Activated T-cell treated with anti-CD3 and anti-CD28 coated beads, Interleukin-2, amount 50 U/mL, for 72 hours (primary cell): Measurements from ENCODE around the gene HDAC10. TPM values are rescaled to one million over a fixed set of nuclear protein-coding genes. Genes with fewer than 3 reads are reported as not detected.

Experiments used
- ATAC-seq, 2 donors: fragments of 150-1000 bp; cut with Tn5 transposase; replicated peaks in 1 of 2; 2 replicates each; pipeline ENCODE4 v1.10.0; 2021; ENCODE audit warnings: moderate library complexity in 2 of 2, mild to moderate bottlenecking in 1 of 2
- DNase-seq, 2 donors: peaks; one replicate each; pipeline ENCODE4 v3.0.0; 2021 to 2022; ENCODE audit warnings: mixed read lengths in 1 of 2
- H3K27ac Mint-ChIP-seq: one replicate; pipeline ENCODE4 v1.8.0; 2022; ENCODE audit warnings: mild to moderate bottlenecking, moderate library complexity, mixed read lengths
- H3K27me3 Mint-ChIP-seq: one replicate; pipeline ENCODE4 v1.8.0; 2022; ENCODE audit warnings: low read depth, mixed read lengths
- H3K36me3 Mint-ChIP-seq, 2 donors: one replicate each; pipeline ENCODE4 v1.8.0; 2022; ENCODE audit warnings: mixed read lengths in 2 of 2, mild to moderate bottlenecking in 1 of 2; ENCODE audit not compliant: insufficient read depth in 2 of 2
- H3K4me1 Mint-ChIP-seq: one replicate; pipeline ENCODE4 v1.8.0; 2022; ENCODE audit warnings: low read depth, mixed read lengths
- H3K4me3 Mint-ChIP-seq, 2 donors: one replicate each; pipeline ENCODE4 v1.8.0; 2022; ENCODE audit warnings: mild to moderate bottlenecking in 2 of 2, mixed read lengths in 2 of 2, moderate library complexity in 2 of 2
- H3K9me3 Mint-ChIP-seq, 2 donors: one replicate each; pipeline ENCODE4 v1.8.0; 2022; ENCODE audit warnings: mixed read lengths in 2 of 2
- total RNA-seq, 2 donors: library from RNA; stranded (reverse); gene quantifications; one replicate each; pipeline ENCODE4 v1.2.3, GENCODE V29; 2022

The HDAC10 gene
- total RNA-seq, 2 donors from 2014 or later = 52.1 to 57.4 TPM

DNA sequence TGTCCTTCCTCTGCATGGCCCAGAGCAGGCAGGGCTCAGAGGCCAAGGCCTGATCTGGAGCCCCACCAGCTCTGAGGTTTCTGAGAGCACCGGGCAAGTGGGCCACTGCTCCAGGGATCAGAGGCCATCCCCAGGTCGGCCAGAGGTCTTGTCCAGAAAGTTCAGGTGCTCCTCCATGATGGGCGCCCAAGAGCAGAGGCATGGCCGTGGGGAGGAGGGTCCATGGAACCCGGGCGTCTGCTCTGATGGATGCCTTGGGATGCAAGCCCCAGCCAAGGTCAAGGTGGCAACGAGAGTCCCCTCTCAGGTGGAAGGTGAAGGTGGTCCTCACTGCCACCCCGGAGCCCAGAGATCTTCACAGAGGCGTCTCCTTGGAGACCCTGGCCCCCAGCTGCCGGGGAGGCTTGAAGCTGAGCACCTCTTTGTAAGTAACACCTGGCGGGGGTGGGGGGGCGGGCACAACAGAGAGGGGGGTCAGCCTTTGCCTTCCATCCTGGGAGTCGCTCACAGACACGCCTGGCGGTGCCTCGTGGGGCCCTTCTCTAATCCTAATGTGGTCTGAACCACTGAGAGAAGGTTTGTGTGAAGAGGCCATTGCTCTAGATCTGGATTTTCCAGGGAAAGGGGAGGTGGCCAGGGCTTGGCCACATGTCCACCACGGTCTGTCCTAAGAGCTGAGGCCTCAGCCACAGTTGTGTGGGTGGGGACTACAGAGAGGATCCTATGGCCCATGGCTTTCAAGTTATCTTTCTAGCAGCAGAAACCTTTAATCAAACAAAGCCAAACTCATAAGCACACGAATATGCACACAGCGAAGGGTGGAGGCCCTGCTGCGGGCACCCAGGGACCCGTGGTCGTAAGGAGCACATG is 2.2 kb upstream of the HDAC10 start:
- no peak for DNase-seq
- Mint-ChIP-seq H3K27me3 (no peaks in the 10 kb centered on the region), H3K36me3 (no peaks in the 10 kb centered on the region), H3K27ac (no peak overlapping the region), H3K4me1 (peaks cover 6% of the 10 kb centered on the region), H3K9me3 (no peaks in the 10 kb centered on the region), H3K4me3 (no peak overlapping the region)
- ATAC-seq = no peak

DNA sequence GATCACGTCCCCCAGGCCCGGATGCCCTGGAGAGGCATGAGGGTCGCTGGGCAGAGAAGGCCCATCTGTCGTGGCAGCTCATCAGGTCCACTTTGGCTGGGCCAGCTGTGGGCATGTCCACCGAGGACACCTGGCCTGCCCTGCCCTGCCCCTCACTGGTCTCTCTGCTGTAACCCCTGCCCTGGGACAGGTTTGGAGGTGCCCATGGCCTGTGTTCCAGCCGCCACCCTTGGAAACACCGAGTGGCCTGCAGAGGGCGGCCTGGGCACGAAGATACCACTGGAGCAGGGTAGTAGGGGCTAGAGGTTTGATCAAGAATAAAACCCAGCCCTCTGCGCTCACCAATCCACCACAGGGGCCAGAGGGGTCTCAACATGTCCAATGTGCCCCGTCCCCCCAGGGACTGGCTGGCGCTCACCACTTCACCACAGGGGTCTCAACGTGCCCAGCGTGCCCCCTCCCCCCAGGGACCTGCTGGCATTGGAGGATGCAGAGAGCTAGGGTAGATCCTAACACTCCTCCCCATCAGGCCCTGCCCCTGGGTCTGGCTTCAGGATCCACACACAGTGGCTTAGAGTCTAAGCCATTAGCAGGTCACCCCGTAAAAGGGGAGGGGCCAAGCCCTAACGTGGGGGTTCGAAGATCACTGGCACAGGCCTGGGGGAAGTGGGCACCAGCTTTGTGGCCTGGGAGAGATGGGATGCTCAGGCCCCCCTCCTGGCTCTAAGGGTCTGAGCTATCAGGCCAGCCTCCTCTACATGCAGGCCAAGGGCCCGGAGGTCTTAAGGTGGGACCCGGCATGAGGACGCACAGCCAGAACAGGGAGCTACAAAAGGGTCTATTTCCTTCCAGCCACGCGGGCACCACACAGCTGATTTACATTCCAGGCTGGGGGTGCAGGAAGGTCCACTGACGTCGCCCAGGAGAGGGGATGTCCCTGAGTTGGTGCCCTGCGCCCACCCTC is 1.3 kb upstream of the HDAC10 start:
- H3K36me3 Mint-ChIP-seq = peaks cover 0 to under 1% of the 10 kb centered on the region in 2 donors
- H3K4me1 Mint-ChIP-seq = peaks cover 13% of the 10 kb centered on the region
- no peaks in the 10 kb centered on the region for H3K27me3 Mint-ChIP-seq
- H3K9me3 Mint-ChIP-seq = no peaks in the 10 kb centered on the region
- H3K4me3 Mint-ChIP-seq = peak overlapping the region; percentile 50 to 85
- ATAC-seq (peak; percentile 64 to 67), DNase-seq (peak; percentile 80 to 81)
- no peak overlapping the region for H3K27ac Mint-ChIP-seq

DNA sequence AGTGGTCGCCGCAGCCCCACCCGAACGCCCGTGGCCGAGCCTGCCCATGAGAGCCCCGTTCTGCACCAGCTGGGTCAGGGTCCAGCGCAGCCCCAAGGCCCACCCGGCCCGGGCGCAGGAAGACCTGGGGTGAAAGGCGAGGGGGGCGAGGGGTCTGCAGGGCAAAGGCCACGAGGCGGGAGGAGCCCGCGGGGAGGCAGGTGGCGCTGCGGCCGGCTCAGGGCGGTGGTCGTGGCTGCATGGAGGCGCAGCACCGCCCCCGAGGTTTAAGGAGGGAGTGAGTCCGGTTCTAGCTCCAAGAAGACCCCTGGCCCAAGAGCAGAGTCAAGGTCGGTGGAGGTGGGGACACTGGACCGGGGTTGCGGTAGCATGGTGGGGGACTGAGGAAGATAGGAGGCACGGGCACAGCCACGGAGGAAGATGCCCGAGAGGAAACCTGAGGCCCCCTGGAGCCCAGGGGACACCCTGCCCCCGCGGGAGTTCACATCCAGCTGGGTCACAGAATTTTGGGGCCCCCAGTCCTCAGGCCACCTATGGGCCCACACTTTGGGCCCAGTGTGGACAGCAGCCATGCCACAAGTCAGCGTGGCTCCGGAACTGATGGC is 514 bp upstream of the HDAC10 start:
- H3K27me3 Mint-ChIP-seq = no peaks in the 10 kb centered on the region
- no peaks in the 10 kb centered on the region for H3K9me3 Mint-ChIP-seq
- H3K4me3 Mint-ChIP-seq = peak overlapping the region; percentile 39 to 85
- peaks cover 13% of the 10 kb centered on the region for H3K4me1 Mint-ChIP-seq
- ATAC-seq = peak; percentile 1 to 6
- peaks cover 0 to 2% of the 10 kb centered on the region in 2 donors for H3K36me3 Mint-ChIP-seq
- H3K27ac Mint-ChIP-seq = no peak overlapping the region
- DNase-seq = no peak

DNA sequence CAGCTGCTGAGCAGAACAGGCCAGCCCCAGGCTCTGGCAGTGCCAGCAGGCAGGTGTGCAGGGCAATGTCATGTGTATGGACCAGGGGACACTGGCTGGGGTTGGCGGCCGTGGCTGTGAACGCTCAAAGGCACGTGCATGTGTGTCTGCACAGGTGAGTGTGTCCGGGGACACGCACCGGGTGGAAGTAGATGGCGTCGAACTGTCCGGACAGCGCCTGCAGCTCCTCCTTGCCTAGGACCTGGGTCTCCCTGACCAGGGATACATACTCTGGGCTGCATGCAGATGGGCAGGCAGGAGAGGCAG is 863 bp downstream of the HDAC10 start:
- Mint-ChIP-seq H3K27ac (no peak overlapping the region), H3K36me3 (peaks cover 0 to 2% of the 10 kb centered on the region in 2 donors), H3K27me3 (no peaks in the 10 kb centered on the region), H3K9me3 (no peaks in the 10 kb centered on the region), H3K4me3 (peak overlapping the region; percentile 85 to 87), H3K4me1 (peaks cover 13% of the 10 kb centered on the region)
- DNase-seq = no peak
- no peak for ATAC-seq

DNA sequence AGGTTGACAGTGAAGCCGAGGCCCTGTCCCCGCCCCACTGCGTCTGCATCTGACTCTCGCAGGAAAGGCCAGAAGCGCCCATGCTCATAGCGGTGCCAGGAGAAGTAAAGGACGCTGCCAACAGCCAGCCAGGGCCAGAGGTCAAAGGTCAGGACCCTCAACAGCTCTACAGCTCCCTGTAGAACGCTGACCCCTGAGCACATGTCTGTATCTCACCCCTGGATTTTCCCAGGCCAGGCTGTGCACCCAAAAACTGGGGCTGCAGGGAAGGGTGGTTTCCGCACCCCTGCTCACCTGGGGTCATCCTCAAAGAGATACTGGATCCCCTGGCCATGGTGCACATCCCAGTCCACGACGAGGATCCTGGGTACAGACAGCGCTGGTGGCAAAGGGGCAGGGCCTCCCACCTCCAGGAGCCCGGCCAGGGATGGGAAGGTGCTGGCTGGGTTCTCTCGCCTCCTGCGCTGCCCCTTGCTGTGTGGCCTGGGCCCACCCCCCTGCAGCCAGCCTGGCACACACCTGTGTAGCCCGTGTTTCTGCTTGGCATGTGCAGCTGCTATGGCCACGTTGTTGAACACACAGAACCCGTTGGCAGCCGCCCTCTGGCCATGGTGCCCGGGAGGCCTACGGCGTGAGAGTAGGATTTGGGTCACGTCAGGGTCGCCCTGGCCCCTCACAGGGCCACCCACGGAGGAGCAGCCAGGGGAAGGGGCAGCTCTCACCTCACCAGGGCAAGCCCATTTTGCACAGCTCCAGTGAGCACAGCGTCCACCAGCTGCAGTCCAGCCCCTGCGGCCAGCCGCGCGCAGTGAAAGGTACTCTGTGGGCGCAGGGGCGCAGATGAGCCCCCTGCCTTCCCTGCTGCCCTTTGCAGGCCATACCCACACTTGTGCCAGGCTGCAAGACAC is 1.5 kb downstream of the HDAC10 start:
- DNase-seq (no peak), ATAC-seq (no peak)
- H3K9me3 Mint-ChIP-seq = no peaks in the 10 kb centered on the region
- H3K27me3 Mint-ChIP-seq = no peaks in the 10 kb centered on the region
- H3K4me1 Mint-ChIP-seq = peaks cover 18% of the 10 kb centered on the region
- H3K27ac Mint-ChIP-seq = no peak overlapping the region
- peaks cover 3 to 5% of the 10 kb centered on the region in 2 donors for H3K36me3 Mint-ChIP-seq
- H3K4me3 Mint-ChIP-seq = peak overlapping the region; percentile 85 to 87

DNA sequence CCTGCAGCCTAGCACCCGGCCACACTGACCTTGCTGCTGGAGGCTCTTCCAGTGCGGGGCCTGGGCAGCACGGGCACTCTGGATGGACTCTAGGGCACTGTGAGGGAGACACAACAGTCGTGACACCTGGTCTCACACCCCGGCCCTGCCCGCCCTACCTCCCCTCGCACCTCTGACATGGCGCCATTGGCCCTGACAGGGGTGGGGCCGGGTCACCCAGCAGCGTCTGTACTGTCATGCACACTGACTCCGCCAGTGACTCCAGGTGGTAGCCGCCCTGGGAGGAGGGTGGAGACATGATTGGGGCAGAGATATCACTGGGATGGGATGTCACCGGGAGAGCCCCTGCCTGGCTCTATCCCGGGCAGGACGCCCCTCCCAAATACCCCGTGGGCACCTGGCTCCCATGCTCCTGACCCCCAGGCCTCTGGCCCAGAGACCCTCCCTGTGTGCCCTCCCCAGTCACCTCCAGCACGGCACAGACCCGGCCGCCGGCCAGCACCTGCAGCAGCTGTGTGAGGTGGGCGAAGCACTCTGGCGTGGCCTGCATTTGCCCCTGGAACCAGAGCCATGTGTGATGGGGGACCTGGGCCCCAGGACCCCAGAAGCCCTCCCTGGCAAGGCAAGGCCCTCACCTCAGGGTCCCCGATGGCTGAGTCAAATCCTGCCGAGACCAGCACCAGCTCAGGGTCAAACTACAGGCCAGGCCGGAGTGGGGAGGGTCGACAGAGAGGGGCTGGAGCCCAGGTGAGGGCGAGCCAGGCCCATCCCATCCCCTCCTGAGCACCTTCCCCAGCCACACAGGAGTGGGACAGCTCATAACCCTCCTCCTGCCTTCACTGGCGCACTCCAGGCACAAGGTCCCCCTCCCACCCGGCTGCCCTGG is 2.6 kb downstream of the HDAC10 start:
- no peaks in the 10 kb centered on the region for H3K27me3 Mint-ChIP-seq
- DNase-seq = no peak
- no peak overlapping the region for H3K27ac Mint-ChIP-seq
- peaks cover 5 to 6% of the 10 kb centered on the region in 2 donors for H3K36me3 Mint-ChIP-seq
- H3K4me3 Mint-ChIP-seq = no peak overlapping the region
- peaks cover 25% of the 10 kb centered on the region for H3K4me1 Mint-ChIP-seq
- H3K9me3 Mint-ChIP-seq = no peaks in the 10 kb centered on the region
- no peak for ATAC-seq

DNA sequence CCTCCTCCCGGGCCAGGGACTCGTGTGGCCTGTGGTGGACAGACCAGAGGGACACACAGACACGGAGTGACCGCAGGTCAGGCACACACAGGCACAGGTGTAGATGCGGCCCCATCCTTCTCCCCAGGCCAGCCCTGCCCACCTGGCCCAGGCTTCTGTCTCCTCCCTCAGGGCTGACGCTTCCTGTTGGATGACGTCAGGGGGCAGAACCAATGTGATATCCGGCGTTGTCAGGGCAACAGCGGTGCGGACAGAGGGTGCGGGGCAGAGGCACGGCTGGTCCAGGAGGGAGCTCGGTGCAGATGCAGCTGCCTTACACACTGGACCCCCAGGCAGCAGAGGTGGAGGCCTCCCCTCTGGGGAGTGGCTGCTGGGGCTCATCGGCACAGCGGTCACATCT is 3.3 kb downstream of the HDAC10 start:
- Mint-ChIP-seq H3K4me1 (peaks cover 32% of the 10 kb centered on the region), H3K27me3 (no peaks in the 10 kb centered on the region), H3K4me3 (peak overlapping the region; percentile 43 to 56), H3K9me3 (no peaks in the 10 kb centered on the region), H3K36me3 (peaks cover 6 to 7% of the 10 kb centered on the region in 2 donors), H3K27ac (no peak overlapping the region)
- DNase-seq (peak in 1 of 2 donors; percentile 62), ATAC-seq (no peak)

DNA sequence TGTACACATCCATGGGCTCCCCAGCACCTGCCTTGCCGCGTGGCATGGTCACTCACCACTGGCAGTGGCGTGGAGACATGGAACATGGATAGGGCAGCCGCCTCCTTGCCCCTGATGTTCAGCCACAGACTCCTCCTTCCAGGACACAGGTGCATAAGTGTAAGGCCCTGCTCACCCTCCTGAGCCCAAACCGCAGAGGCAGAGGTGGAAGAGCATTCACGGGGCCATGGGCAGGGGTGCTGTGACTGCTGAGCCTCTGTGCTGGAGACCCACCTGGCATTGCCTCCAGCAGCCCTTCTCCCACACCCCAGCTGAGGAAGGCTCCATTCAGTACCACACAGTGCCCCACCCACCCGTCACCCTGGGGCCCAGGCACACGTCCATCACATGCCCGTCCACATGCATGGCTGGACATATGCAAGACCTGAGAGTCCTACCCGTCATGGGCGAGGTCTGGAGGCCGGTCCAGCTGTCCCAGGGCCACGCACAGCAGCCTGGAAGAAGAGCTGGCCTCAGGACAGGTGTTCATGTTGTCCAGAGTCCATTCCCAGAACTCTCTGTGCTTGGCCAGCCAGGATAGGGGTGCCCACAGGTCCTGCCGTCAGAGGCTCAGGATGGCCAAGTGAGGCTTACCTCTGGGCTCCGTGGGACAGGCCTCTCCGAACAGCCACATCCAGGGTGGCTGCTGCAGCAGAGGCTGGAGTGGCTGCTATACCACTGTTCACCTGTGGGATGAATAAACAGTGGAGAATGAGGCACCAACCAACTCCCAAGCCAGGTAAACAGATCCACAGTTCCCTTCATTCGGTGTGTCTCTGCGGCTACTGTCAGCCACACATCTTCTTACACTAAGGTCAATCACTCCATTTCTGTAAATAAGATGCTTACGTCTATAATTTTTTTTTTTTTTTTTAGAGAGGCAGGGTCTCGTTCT is 4.6 kb downstream of the HDAC10 start:
- Mint-ChIP-seq H3K36me3 (peaks cover 6 to 7% of the 10 kb centered on the region in 2 donors), H3K4me3 (peak overlapping the region; percentile 46 to 91), H3K4me1 (peaks cover 44% of the 10 kb centered on the region), H3K27ac (peak overlapping the region; percentile 46), H3K27me3 (no peaks in the 10 kb centered on the region), H3K9me3 (no peaks in the 10 kb centered on the region)
- ATAC-seq (no peak), DNase-seq (no peak)

DNA sequence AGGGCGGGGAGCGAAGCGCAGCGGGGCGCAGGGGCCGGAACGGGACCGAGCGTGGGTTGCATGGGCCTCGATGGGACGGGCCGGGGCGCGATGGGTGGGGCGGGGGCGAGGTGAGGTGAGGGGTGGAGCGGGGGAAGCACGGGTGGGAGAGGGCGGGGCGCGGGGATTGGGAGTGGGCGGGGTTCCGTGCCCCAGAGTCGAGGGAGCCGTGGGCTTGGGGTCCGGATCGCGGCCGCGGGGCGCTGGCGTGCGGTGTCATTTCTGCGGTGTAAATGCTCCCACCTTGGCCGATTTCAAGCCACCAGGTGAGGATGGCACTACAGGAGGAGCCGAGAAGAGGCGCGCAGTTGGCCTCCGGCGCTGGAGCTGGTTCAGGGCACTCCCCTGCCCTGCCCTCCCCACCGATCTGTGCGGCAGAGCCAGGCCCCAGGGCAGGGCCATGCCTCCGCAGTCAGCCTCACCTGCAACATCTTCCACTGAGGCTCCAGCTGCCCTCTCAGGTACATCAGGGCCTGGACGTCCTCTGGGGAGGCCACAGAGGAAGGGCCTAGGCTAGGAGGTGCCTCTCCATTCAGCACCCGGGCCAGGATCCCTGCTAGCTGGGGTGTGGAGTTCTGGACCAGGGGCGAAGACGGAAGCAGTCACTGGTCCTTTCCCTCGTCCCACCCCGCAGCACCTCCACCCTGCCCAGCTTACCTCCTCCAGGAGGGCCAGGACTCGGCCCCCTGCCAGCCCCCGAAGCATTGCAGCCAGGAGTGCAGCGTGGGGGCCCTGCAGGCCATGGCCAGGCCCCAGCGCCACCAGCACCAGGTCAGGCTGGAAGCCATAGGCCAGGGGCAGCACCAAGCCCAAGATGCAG is 5.6 kb downstream of the HDAC10 start:
- no peaks in the 10 kb centered on the region for H3K27me3 Mint-ChIP-seq
- H3K4me1 Mint-ChIP-seq = peaks cover 54% of the 10 kb centered on the region
- DNase-seq (no peak), ATAC-seq (no peak)
- H3K27ac Mint-ChIP-seq = peak overlapping the region; percentile 91
- peaks cover 6 to 7% of the 10 kb centered on the region in 2 donors for H3K36me3 Mint-ChIP-seq
- H3K9me3 Mint-ChIP-seq = no peaks in the 10 kb centered on the region
- H3K4me3 Mint-ChIP-seq = peak overlapping the region; percentile 89 to 91
